HFF-Myc (cell line): Measurements from ENCODE around the gene REEP2.

Experiments
- DNase-seq: peaks from one replicate; pipeline ENCODE4 v3.0.0-alpha.2; 2011; ENCODE audit warnings: low read depth; ENCODE audit errors: extremely low read depth
- H3K4me3 ChIP-seq: replicated peaks from 2 replicates; pipeline ENCODE4 v1.5.1; 2011; ENCODE audit warnings: low read depth, mild to moderate bottlenecking, control low read depth, low read length
- CTCF ChIP-seq: IDR thresholded peaks from 2 replicates; pipeline ENCODE4 v1.5.1; 2012; ENCODE audit warnings: mild to moderate bottlenecking, low read depth, low read length, control low read depth; ENCODE audit errors: missing control alignments

The REEP2 gene

DNA sequence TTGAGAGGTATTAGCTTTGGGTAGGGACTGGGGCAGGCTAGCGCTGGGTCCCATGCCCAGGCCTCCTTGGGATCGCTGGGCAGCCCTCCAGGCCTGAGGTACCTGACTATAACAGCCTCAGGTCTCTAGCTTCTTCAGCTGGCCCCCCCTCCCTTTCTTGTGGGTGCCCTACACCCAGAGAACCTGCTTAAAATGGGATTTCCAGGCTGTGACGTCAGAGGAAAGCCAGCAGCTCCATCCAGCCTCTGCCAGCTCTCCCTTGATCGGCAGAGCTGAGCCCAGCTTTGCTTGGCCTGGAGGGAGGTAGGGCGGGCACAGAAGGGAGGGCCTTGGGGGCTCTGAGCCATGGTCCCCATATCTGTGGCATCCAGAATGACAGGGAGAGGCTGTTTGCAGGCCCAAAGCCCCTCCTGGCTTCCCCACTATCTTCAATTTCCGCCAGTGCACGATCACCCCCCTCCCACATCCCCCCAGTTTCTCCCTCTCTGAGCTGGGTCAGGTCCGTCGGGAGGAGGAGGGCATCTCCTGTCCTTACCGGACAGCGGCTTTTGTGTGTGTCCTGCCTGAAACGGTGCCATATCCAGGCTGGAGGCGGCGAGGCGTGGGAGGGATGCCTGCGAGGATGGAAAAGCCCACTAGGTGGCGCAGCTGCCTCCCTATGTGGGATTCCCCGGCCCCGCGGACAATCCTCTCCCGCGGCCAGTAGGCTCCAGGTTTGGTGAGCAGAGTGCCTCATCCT is 10.8 kb downstream of the REEP2 start:
- H3K4me3 ChIP-seq = no peak overlapping the region
- no peak for DNase-seq
- peak; percentile 95 for TF ChIP-seq CTCF

DNA sequence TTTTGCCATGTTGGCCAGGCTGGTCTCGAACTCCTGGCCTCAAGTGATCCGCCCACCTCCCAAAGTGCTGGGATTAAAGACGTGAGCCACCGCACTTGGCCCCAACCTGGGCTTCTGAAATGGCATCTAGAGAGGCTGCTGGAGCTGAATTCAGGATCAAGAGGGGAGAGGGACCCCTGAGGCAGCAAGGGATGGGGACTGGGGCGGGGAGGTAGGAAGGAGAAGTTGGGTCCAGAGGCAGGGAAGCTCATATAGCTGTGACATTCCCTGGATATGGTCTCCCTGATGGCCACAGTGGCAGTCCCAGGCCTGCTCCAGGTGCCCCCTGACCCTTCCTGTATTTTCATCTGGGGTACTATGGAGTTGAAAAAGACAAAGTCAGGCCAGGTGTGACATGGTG is 12.1 kb downstream of the REEP2 start:
- TF ChIP-seq CTCF = no peak
- H3K4me3 ChIP-seq = no peak overlapping the region
- DNase-seq = no peak

DNA sequence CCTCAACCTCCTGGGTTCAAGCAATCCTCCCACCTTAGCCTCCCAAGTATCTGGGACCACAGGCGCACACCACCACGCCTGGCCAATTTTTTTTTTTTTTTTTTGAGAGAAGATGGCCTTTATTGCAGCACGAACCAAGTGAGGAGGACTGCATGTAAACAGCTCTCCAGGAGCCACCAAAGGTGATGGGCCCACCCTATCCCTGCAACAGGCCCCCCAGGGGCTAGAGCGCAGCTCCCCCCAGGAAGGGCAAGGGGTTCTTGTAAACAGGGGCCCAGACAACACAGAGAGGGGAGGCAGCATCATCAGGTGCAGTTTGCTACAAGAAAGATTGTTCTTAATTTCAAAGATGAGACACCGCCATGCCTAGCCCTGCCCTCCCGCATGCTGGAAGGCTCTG is 13.9 kb downstream of the REEP2 start:
- no peak for DNase-seq
- no peak overlapping the region for H3K4me3 ChIP-seq
- TF ChIP-seq CTCF = no peak

- DNase-seq = no peak
- H3K4me3 ChIP-seq = no peak overlapping the region
- no peak for TF ChIP-seq CTCF
Observed at GRCh38 chr5:138453590-138453989, 14.7 kb downstream of the REEP2 start.

DNA sequence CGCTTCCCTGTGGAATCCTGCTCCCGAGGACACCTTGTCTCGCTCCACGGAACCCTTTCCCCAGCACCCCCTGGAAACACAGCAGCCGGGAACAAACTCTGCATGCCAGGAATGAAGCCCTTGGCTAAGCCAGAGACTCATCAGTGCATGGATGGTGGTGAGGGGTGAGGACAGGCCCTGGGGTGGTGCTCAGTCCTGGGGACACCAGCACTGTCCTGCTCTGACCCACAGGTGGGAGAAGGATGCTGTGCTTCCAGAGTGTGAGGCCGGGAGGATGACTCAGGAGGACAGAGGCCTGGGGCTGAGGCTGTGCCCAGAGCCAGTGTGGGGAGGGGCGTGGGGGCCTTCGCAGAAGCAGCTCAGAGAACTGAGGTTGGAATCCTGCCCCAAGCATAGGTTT is 15.3 kb downstream of the REEP2 start:
- no peak for TF ChIP-seq CTCF

GRCh38 chr5:138455232-138455930 is 16.5 kb downstream of the REEP2 start:
- H3K4me3 ChIP-seq = no peak overlapping the region
- TF ChIP-seq CTCF = no peak

More for the DNA sequence above, 15.3 kb downstream of the REEP2 start:
- no peak overlapping the region for H3K4me3 ChIP-seq
- no peak for DNase-seq

More at GRCh38 chr5:138455232-138455930, 16.5 kb downstream of the REEP2 start:
- DNase-seq = no peak
